GM19043 (cell line): Measurements from ENCODE around the gene SYT2.
"Not testable (repeated sequence)": the region's sequence is repeated elsewhere in the genome, so short reads cannot be mapped to it uniquely, and the experiment has no call there.

Source experiments
- ATAC-seq: cut with Tn5 transposase; IDR thresholded peaks from one replicate; pipeline ENCODE4 v1.9.1; 2021; ENCODE audit warnings: low read depth; ENCODE audit not compliant: unreplicated experiment

The SYT2 gene

GRCh38 chr1:202625416-202626360 is 84.6 kb downstream of the SYT2 start:
- peak; percentile 69 for ATAC-seq

GRCh38 chr1:202624781-202625108 is 85.5 kb downstream of the SYT2 start:
- no peak for ATAC-seq

GRCh38 chr1:202624088-202624780 is 86.0 kb downstream of the SYT2 start:
- ATAC-seq = no peak

GRCh38 chr1:202623476-202623875 is 86.8 kb downstream of the SYT2 start:
- not testable (repeated sequence) for ATAC-seq

GRCh38 chr1:202623075-202623474 is 87.2 kb downstream of the SYT2 start:
- no peak for ATAC-seq

GRCh38 chr1:202622388-202622787 is 87.9 kb downstream of the SYT2 start:
- no peak for ATAC-seq

- no peak for ATAC-seq
These were observed 88.8 kb downstream of the SYT2 start for GRCh38 chr1:202621446-202621845.

- not testable (repeated sequence) for ATAC-seq
These were observed 90.2 kb downstream of the SYT2 start for GRCh38 chr1:202620036-202620435.

GRCh38 chr1:202619505-202619904 is 90.7 kb downstream of the SYT2 start:
- no peak for ATAC-seq

GRCh38 chr1:202619012-202619411 is 91.2 kb downstream of the SYT2 start:
- ATAC-seq = not testable (repeated sequence)

GRCh38 chr1:202616355-202616915 is 93.8 kb downstream of the SYT2 start:
- peak; percentile 20 for ATAC-seq

GRCh38 chr1:202615501-202616354 is 94.5 kb downstream of the SYT2 start:
- ATAC-seq = peak; percentile 57

GRCh38 chr1:202615208-202615500 is 95.1 kb downstream of the SYT2 start:
- not testable (repeated sequence) for ATAC-seq

GRCh38 chr1:202614363-202615207 is 95.7 kb downstream of the SYT2 start:
- not testable (repeated sequence) for ATAC-seq

- ATAC-seq = no peak
These were observed 96.7 kb downstream of the SYT2 start for GRCh38 chr1:202613571-202613970.

GRCh38 chr1:202612036-202612435 is 98.2 kb downstream of the SYT2 start:
- not testable (repeated sequence) for ATAC-seq

- ATAC-seq = no peak
These were observed 104.7 kb downstream of the SYT2 start for GRCh38 chr1:202605515-202605914.

- no peak for ATAC-seq
These were observed 106.8 kb downstream of the SYT2 start for GRCh38 chr1:202603435-202603834.

GRCh38 chr1:202600432-202601041 is 109.7 kb downstream of the SYT2 start:
- no peak for ATAC-seq
